ENCODE results near the gene AFMID.

DNA sequence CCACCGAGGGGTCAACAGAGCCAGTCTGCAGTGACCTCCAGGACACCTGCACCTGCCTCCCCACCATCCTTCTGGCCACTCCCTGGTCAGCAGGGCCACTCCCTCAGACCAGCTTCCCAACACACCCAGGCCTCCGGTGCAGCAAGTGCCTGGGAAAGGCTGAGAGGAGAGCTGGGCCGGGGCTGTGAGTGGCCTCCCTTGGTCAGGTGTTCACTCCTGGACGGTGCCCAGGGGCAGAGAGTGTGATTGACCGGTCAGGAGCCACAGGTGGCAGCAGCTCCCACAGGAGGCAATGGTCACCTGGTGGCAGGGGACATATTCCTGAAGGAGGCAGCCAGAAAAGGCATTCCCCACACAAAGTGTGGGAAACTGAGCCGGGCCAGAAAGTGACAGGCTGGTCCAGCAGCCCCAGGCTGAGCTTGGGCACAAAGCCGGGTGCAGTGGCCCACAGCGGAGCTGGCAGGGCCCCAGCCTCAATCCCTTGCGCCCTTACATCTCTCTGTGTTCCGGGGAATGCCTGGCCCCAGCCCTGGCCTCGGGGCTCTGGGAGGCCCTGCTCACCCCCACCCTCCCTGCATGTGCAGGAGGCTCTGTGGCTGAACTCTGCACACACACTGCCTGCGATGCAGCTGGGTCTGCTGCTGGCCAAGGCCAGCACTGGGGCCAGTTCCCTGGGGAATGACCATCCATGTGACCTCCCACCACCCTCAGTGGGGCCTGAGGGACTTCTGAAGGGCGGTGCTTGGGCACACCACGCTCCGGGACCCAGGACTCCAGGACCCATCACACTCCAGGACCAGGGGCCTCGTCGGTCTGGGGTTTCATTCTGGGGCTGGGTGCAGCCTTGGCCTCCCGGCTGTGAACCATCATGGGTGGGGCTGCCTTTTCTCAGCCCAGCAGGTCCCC lies 42.2 kb upstream of the AFMID start:
- TF ChIP-seq, protein P1, sequence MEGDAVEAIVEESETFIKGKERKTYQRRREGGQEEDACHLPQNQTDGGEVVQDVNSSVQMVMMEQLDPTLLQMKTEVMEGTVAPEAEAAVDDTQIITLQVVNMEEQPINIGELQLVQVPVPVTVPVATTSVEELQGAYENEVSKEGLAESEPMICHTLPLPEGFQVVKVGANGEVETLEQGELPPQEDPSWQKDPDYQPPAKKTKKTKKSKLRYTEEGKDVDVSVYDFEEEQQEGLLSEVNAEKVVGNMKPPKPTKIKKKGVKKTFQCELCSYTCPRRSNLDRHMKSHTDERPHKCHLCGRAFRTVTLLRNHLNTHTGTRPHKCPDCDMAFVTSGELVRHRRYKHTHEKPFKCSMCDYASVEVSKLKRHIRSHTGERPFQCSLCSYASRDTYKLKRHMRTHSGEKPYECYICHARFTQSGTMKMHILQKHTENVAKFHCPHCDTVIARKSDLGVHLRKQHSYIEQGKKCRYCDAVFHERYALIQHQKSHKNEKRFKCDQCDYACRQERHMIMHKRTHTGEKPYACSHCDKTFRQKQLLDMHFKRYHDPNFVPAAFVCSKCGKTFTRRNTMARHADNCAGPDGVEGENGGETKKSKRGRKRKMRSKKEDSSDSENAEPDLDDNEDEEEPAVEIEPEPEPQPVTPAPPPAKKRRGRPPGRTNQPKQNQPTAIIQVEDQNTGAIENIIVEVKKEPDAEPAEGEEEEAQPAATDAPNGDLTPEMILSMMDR (IDR thresholded peaks at IDR 0.05), result no peak
- TF ChIP-seq EZH2 (IDR thresholded peaks at IDR 0.05; ENCODE audit: borderline replicate concordance, insufficient read depth, low read depth, low read length, poor library complexity, severe bottlenecking), result no peak
